ENCODE results near the gene PDGFD.

DNA sequence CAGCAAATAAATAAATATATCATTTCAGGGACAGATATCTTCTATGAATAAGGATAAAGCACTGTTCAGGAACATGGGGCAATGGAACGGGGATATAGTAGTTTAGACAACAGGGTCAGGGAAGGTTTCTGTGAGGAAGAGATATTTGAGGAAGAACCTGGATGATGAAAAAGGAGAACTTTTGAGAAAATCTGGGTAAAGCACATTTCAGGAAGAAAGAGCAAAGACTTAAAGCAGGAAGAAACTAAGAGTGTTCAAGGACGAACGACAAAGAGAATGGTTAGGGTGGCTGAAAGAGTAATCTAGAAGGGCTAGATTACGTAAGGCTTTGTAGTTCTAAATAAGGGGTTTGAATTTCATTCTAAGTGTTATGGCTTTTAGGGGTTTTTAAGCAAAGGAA is 114.8 kb downstream of the PDGFD start:
- no peak for TF ChIP-seq TEAD4 (IDR thresholded peaks at IDR 0.05)
- TF ChIP-seq, protein P1, sequence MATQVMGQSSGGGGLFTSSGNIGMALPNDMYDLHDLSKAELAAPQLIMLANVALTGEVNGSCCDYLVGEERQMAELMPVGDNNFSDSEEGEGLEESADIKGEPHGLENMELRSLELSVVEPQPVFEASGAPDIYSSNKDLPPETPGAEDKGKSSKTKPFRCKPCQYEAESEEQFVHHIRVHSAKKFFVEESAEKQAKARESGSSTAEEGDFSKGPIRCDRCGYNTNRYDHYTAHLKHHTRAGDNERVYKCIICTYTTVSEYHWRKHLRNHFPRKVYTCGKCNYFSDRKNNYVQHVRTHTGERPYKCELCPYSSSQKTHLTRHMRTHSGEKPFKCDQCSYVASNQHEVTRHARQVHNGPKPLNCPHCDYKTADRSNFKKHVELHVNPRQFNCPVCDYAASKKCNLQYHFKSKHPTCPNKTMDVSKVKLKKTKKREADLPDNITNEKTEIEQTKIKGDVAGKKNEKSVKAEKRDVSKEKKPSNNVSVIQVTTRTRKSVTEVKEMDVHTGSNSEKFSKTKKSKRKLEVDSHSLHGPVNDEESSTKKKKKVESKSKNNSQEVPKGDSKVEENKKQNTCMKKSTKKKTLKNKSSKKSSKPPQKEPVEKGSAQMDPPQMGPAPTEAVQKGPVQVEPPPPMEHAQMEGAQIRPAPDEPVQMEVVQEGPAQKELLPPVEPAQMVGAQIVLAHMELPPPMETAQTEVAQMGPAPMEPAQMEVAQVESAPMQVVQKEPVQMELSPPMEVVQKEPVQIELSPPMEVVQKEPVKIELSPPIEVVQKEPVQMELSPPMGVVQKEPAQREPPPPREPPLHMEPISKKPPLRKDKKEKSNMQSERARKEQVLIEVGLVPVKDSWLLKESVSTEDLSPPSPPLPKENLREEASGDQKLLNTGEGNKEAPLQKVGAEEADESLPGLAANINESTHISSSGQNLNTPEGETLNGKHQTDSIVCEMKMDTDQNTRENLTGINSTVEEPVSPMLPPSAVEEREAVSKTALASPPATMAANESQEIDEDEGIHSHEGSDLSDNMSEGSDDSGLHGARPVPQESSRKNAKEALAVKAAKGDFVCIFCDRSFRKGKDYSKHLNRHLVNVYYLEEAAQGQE (IDR thresholded peaks at IDR 0.05; ENCODE audit: low read depth) = no peak
- no peak for TF ChIP-seq EP300 (IDR thresholded peaks at IDR 0.05; ENCODE audit: borderline replicate concordance)
- TF ChIP-seq EGR1 (IDR thresholded peaks at IDR 0.05) = no peak
- no peak for TF ChIP-seq ZBTB7A (IDR thresholded peaks at IDR 0.05; ENCODE audit: low read depth)
- no peak for TF ChIP-seq TCF12 (IDR thresholded peaks at IDR 0.05; ENCODE audit: low read depth)
- no peak for TF ChIP-seq MAX (IDR thresholded peaks at IDR 0.05)
- TF ChIP-seq RAD21 (IDR thresholded peaks at IDR 0.05; ENCODE audit: low read depth) = no peak

Measured in Ishikawa (cell line).